ENCODE data around the gene ZNF846.

- TF ChIP-seq BHLHE40 (IDR thresholded peaks at IDR 0.05; ENCODE audit: borderline replicate concordance) (no peak), LEF1 (IDR thresholded peaks at IDR 0.05; ENCODE audit: borderline replicate concordance) (no peak), L3MBTL2 (conservative IDR thresholded peaks at IDR 0.05) (no peak), FOXA1 (IDR thresholded peaks at IDR 0.05) (no peak), NFRKB (IDR thresholded peaks at IDR 0.05) (no peak)
Measured at GRCh38 chr19:9796113-9796773, 27.7 kb upstream of the ZNF846 start.
